Limb (tissue), 2 donors: ENCODE data around the gene CIB4.

Experiments
- DNase-seq, 2 donors: peaks; one replicate each; pipeline ENCODE4 v3.0.0-alpha.2; 2016; ENCODE audit errors: extremely low spot score in 2 of 2

The CIB4 gene

DNA sequence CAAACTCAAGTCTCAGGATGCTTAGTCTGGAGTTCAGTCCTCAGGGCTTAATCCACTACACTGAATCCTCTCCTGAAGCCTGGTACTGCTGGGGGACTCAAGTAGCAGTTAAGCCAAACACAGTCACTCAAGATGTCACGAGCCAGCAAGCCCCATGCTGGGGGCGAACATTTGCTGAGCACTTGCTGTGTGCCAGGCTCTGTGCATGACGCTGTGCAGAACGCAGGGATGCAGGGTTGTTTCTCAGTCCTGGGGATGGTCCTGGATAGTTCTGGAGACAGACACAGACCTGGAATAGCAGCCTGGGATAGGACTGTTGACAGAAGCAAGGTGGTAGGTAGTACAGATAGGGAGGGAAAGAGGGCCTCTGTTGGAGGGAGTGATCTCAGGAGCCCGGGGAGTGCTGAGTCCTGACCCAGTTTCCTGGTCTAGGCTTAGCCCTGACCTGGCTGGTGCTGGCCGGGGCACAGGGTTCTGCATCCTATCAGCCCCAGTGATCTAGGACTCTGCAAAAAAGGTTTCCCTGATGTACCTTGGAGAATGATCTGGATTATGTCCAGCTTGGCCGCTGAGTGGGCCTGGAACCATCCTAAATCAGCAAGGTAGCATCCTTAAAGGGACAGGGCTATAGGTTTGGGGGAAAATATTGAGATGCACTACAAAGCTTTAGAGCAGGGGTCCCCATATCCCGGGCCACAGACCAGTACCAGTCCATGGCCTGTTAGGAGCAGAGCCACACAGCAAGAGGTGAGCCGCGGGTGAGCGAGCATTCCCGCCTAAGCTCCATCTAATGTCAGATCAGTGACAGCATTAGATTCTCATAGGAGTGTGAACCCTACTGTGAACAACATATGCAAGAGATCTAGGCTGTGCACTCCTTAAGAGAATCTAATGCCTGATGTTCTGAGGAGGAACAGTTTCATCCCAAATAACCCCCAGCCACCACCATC, 108.6 kb downstream of the CIB4 start:
- DNase-seq: no peak
